ENCODE data around the gene HOXC6. TPM values are rescaled to one million over a fixed set of nuclear protein-coding genes. Genes with fewer than 3 reads are reported as not detected.

Gene HOXC6
- total RNA-seq, 1 donor from 2014 or later, result 0.21 TPM

DNA sequence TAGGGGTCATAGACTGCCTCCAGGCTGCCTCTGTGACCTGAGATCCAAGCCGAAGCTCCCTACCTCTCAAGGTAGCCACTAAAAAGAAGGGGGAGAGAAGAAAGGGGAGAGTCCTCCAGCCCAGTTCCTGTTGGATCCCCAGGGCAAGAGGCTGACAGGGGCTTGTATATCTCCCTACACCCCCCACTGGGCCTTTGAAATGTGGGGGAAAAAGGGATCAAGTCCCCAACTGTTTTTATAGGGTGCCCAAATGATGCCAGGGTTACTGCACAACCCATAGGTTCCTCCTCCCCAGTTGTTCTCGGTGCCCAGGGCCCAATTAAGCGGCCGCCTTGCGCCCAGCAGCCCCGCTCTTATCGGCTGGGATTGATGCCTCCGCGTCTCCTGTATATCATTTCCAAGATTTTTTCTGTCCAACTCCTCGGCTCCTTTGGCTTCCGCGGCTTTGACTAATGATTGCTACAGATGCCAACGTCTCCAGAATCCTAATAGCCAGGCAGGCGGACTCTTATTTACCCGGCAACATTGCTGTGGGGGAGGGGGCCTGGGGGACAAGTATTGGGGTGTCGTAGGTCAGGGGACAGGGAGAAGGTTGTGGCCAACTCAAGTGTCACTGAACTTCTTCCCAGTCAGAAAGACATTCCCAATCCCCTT lies 17.8 kb downstream of the HOXC6 start:
- DNase-seq (ENCODE audit: low spot score), result no peak
- no peak overlapping the region for H3K4me3 Mint-ChIP-seq (ENCODE audit: unreplicated experiment)
- H3K27ac Mint-ChIP-seq (ENCODE audit: unreplicated experiment), result no peak overlapping the region
- H3K4me1 Mint-ChIP-seq (ENCODE audit: unreplicated experiment), result peaks cover 8% of the 10 kb centered on the region
- H3K27me3 Mint-ChIP-seq (ENCODE audit: unreplicated experiment), result peaks cover 57% of the 10 kb centered on the region
- H3K9me3 Mint-ChIP-seq (ENCODE audit: unreplicated experiment), result no peaks in the 10 kb centered on the region
- TF ChIP-seq, protein P1, sequence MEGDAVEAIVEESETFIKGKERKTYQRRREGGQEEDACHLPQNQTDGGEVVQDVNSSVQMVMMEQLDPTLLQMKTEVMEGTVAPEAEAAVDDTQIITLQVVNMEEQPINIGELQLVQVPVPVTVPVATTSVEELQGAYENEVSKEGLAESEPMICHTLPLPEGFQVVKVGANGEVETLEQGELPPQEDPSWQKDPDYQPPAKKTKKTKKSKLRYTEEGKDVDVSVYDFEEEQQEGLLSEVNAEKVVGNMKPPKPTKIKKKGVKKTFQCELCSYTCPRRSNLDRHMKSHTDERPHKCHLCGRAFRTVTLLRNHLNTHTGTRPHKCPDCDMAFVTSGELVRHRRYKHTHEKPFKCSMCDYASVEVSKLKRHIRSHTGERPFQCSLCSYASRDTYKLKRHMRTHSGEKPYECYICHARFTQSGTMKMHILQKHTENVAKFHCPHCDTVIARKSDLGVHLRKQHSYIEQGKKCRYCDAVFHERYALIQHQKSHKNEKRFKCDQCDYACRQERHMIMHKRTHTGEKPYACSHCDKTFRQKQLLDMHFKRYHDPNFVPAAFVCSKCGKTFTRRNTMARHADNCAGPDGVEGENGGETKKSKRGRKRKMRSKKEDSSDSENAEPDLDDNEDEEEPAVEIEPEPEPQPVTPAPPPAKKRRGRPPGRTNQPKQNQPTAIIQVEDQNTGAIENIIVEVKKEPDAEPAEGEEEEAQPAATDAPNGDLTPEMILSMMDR (IDR thresholded peaks at IDR 0.05; ENCODE audit: unreplicated experiment), result no peak
- peaks cover 2% of the 10 kb centered on the region for H3K36me3 Mint-ChIP-seq (ENCODE audit: low read depth, unreplicated experiment)

DNA sequence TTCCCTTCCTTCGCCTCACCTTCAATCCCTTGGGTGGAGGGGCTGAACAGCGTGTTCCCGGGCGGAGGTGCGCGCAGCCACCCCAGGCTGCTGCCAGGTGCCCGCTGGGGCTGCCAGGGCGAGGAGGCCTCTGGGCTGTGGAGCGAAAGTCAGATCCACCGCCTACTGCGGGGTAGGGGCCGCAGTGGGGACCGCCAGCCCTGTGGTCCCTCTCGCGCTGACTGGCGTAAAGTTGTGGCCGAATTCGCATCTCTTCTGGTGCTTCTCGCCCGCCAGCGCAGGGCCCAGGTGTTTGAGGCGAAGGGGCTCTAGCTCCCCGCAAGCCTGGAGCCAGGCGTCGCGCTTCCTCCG lies 18.5 kb downstream of the HOXC6 start:
- Mint-ChIP-seq H3K4me1 (ENCODE audit: unreplicated experiment) (peaks cover 9% of the 10 kb centered on the region), H3K27ac (ENCODE audit: unreplicated experiment) (no peak overlapping the region), H3K4me3 (ENCODE audit: unreplicated experiment) (no peak overlapping the region), H3K36me3 (ENCODE audit: low read depth, unreplicated experiment) (peaks cover 3% of the 10 kb centered on the region), H3K9me3 (ENCODE audit: unreplicated experiment) (no peaks in the 10 kb centered on the region), H3K27me3 (ENCODE audit: unreplicated experiment) (peaks cover 57% of the 10 kb centered on the region)
- TF ChIP-seq, protein P1 (IDR thresholded peaks at IDR 0.05; ENCODE audit: unreplicated experiment), result no peak
- no peak for DNase-seq (ENCODE audit: low spot score)

DNA sequence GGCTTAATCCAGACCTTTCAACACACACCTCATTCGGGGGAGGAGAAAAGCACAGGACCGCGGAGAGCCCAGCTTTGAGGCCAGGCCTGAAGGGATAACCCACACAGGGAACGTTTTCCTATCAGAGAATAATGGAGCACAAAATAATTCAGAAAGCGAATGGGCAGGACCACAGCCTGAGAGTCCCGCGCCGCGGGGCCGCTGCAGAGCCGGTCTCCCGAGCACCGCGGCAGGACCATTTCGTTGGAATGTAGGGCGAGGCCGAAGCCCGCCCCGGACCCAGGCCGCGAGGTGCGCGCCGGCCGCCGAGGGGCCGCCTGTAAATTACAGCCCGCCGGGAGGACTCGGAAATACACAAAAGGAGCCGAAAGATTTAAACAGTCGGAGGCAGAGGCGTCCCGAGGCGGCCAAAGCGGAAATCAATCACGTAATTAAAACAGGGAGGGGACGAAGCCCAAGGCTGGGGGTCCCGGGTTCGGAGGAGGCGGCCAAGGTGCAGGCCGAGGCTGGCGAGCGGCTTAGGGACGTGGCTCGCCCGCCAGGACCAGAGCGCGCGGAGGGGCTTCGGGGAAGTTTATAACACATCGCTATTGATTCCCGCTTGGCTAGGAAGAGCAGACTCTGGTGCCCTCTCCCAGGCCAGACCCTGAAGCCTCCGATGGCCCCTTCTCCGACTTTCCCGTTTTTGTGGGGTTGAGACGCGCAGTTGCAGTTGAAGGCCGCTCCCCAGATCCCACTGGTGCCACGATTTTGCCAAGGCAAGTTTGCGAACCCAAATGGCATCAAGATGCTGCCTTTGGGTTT lies 19.1 kb downstream of the HOXC6 start:
- Mint-ChIP-seq H3K27ac (ENCODE audit: unreplicated experiment) (no peak overlapping the region), H3K4me1 (ENCODE audit: unreplicated experiment) (peaks cover 12% of the 10 kb centered on the region), H3K9me3 (ENCODE audit: unreplicated experiment) (no peaks in the 10 kb centered on the region), H3K27me3 (ENCODE audit: unreplicated experiment) (peaks cover 54% of the 10 kb centered on the region), H3K4me3 (ENCODE audit: unreplicated experiment) (no peak overlapping the region), H3K36me3 (ENCODE audit: low read depth, unreplicated experiment) (peaks cover 5% of the 10 kb centered on the region)
- no peak for DNase-seq (ENCODE audit: low spot score)
- TF ChIP-seq, protein P1 (IDR thresholded peaks at IDR 0.05; ENCODE audit: unreplicated experiment), result no peak

- Mint-ChIP-seq H3K36me3 (ENCODE audit: low read depth, unreplicated experiment) (peaks cover 5% of the 10 kb centered on the region), H3K9me3 (ENCODE audit: unreplicated experiment) (no peaks in the 10 kb centered on the region), H3K27me3 (ENCODE audit: unreplicated experiment) (peaks cover 54% of the 10 kb centered on the region), H3K4me3 (ENCODE audit: unreplicated experiment) (no peak overlapping the region), H3K4me1 (ENCODE audit: unreplicated experiment) (peaks cover 12% of the 10 kb centered on the region), H3K27ac (ENCODE audit: unreplicated experiment) (no peak overlapping the region)
- DNase-seq (ENCODE audit: low spot score), result no peak
- TF ChIP-seq, protein P1 (IDR thresholded peaks at IDR 0.05; ENCODE audit: unreplicated experiment), result no peak
These were observed 19.7 kb downstream of the HOXC6 start for GRCh38 chr12:54047964-54048303.

Measured in endothelial cell (in vitro differentiated cells).